ENCODE data around the gene PTBP1.
"Not testable (repeated sequence)": the region's sequence is repeated elsewhere in the genome, so short reads cannot be mapped to it uniquely, and the experiment has no call there.

Gene PTBP1

DNA sequence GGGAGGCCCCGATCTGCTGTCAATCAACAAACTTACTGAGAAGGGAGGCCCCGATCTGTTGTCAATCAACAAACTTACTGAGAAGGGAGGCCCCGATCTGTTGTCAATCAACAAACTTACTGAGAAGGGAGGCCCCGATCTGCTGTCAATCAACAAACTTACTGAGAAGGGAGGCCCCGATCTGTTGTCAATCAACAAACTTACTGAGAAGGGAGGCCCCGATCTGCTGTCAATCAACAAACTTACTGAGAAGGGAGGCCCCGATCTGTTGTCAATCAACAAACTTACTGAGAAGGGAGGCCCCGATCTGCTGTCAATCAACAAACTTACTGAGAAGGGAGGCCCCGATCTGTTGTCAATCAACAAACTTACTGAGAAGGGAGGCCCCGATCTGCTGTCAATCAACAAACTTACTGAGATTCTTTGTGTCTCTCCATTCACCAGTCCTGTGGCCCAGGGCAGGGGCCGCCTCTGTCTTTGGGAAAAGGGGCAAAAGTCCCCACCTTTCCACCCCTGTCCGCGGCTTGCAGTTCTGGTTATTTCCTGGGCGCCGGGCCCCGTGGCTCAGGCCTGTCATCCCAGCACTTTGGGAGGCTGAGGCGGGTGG lies 56.5 kb downstream of the PTBP1 start:
- DNase-seq (ENCODE audit: low read depth), result not testable (repeated sequence)

DNA sequence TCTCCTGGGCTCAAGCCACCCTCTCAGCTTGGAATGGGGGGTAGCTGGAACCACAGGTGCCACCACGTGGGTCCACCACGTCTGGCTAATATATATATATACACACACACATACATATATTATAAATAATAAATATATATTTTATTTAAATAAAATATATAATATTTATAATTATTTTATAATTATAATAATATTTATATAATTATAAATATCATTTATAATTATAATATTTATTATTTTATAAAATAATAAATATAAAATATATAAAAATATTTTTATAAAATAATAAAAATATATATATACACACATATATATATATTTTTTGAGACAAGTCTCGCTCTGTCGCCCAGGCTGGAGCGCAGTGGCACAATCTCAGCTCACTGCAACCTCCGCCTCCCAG lies 57.3 kb downstream of the PTBP1 start:
- DNase-seq (ENCODE audit: low read depth), result no peak

DNA sequence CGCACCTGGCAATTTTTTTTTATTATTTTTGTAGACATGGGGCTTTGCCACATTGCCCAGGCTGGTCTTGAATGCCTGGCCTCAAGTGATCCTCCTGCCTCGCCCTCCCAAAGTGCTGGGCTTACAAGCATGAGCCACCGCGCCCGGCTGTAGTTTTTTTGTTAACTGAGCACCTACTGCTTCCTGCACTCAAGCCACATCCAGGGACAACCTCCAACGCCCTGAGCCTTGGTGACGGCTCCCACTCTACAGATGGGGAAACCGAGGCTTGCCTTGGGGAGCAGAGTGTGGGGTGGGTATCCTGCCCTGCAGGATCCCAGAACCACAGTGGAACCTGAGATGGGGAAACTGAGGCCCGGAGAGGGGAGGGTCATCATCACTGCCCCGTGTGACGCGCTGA lies 57.9 kb downstream of the PTBP1 start:
- DNase-seq (ENCODE audit: low read depth), result no peak

DNA sequence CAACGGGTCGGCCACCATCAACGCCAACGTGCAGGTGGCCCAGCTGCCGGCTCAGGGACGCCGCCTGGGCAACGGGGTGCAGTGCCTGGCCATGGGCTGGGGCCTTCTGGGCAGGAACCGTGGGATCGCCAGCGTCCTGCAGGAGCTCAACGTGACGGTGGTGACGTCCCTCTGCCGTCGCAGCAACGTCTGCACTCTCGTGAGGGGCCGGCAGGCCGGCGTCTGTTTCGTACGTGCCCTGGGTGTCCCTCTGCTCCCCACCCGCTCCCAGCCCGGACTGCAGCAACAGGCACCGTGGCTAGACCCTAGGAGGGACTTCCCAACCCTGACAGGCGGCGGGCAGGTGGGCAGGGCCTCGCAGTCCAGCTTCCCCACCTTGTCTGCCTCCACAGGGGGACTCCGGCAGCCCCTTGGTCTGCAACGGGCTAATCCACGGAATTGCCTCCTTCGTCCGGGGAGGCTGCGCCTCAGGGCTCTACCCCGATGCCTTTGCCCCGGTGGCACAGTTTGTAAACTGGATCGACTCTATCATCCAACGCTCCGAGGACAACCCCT lies 58.4 kb downstream of the PTBP1 start:
- no peak for DNase-seq (ENCODE audit: low read depth)

DNA sequence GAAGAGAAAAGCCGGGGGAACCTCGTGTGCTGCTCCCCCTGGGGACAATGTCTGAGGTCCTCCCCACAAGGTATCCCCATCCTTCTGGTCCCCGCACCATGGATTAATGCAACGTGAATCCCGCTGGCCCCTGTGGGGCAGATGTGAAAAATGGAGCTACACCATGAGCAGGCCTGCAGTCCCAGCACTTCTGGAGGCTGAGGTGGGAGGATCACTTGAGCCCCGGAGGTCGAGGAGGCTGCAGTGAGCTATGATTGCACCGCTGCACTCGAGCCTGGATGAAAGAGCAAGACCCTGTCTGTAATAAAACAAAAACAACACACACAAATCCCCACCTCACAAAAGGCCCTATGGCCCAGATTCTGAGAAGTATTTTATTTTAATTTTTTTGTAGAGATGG lies 61.0 kb downstream of the PTBP1 start:
- DNase-seq (ENCODE audit: low read depth), result no peak

DNA sequence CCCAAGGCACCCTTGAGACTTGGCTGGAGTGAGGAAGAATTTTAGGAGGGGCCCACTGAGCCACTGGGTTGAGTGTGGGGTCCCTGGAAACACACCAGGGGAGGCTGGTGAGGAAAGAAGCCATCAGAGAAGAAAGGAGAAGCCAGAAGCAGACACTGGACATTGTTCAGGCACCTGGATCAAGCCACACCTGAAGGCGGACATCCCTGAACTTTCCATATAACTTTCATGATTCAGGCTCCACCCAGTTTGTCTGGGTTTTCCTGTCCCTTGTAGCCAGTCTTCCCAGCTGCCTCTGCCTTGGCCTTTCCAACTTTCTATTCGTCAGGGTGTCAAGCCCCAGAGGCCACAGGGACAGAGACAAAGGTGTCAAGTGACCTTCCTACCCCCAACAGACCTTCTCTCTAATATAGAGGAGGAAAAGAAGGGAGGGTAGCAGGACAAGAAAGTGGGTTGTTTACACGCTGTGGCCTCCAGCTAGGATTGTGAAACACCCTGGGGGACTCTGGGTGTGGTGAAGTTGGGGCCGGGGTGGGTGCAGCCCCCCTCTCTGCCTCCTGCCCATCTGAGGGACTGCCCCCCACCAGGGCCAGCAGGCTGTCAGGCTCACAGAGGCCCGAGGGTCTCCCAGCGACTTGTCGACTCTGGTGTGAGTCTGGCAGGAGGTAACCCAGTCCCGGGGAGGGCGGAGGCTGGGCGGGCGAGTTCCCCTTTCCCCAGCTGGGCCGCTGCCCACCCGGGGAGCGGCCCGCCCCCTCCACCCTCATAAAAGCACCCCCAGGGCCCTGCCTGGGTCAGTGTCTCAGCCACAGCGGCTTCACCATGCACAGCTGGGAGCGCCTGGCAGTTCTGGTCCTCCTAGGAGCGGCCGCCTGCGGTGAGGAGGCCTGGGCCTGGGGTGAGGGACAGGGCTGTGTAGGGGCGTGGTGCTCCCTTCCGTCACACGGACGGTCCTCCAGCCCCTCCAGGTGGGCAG lies 61.9 kb downstream of the PTBP1 start, which contains the start of gene CFD:
CFD (plus strand) TSS at position 797 of the 976 bp plus-strand sequence; CDS start at position 823, 26 bp downstream.
- no peak for DNase-seq (ENCODE audit: low read depth)

DNA sequence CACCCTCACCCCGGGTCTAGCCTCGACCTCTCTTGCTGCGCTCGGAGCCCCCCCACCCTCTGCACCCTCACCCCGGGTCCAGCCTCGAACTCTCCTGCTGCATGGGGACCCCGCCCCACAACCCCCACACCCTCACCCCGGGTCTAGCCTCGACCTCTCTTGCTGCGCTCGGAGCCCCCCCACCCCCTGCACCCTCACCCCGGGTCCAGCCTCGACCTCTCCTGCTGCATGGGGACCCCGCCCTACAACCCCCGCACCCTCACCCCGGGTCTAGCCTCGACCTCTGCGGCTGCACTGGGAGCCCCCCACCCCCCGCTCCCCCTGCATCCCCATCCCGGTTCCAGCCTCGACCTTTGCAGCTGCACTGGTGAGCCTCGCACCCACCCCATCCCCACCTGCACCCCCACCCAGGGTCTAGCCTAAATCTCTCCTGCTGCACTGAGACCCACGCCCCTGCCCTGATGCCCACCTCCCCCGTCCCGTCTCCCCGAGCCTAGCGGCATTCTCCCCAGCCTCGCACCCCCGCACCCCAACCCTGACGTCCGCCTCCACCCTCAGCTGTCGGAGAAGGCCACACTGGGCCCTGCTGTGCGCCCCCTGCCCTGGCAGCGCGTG lies 64.0 kb downstream of the PTBP1 start:
- DNase-seq (ENCODE audit: low read depth), result no peak
